ENCODE data around the gene CAB39.

- peak; percentile 83 to 93 (median 88) for TF ChIP-seq CTCF (IDR thresholded peaks at IDR 0.05)
- no peak for TF ChIP-seq POLR2A (IDR thresholded peaks at IDR 0.05)
These were observed 135.3 kb downstream of the CAB39 start for GRCh38 chr2:230847883-230848388.
